Measurements from ENCODE around the gene NDP.

GRCh38 chrX:44003975-44004374 lies 30.8 kb upstream of the NDP start:
- no peak for TF ChIP-seq CTCF (IDR thresholded peaks at IDR 0.05)
- no peak for TF ChIP-seq EZH2 (IDR thresholded peaks at IDR 0.05; ENCODE audit: borderline replicate concordance, insufficient read depth, low read depth, low read length, poor library complexity, severe bottlenecking)
